Measurements from ENCODE around the gene WDR74. TPM values are rescaled to one million over a fixed set of nuclear protein-coding genes. Genes with fewer than 3 reads are reported as not detected.

WDR74 gene
- total RNA-seq, 1 experiment from 2014 or later, result 115 TPM

GRCh38 chr11:62787005-62787759 lies 52.2 kb downstream of the WDR74 start, which contains the start of gene TMEM179B:
Gene TMEM179B, plus strand, starts transcription at chr11:62787402. Its CDS starts 30 bp downstream, at chr11:62787432.
- Mint-ChIP-seq H3K36me3 (ENCODE audit: insufficient read depth, unreplicated experiment) (peaks cover 74% of the 10 kb centered on the region), H3K27me3 (ENCODE audit: insufficient read depth, unreplicated experiment) (no peaks in the 10 kb centered on the region), H3K9me3 (ENCODE audit: unreplicated experiment) (no peaks in the 10 kb centered on the region), H3K27ac (ENCODE audit: low read depth, unreplicated experiment) (peak within 1 kb of the TSS; percentile 93), H3K4me1 (ENCODE audit: insufficient read depth, unreplicated experiment) (peaks cover 15% of the 10 kb centered on the region), H3K4me3 (ENCODE audit: unreplicated experiment) (peak within 1 kb of the TSS; percentile 90)
- ChIA-PET POLR2A (interaction anchor here (0.5 to 8.2 kb wide), 41 partner anchors 9 to 1636 kb away, joined by 3 to 163 read pairs (median 6); partner anchors contain the start of genes B3GAT3, C11orf98, CSKMT and EEF1G), CTCF (interaction anchor here (0.6 to 4.7 kb wide), 43 partner anchors 8 to 1436 kb away, joined by 3 to 47 read pairs (median 4); partner anchors contain the start of genes POLR2G, TAF6L, UQCC3 and ZBTB3)
- BruUV-seq (replicated peaks), result no TSS peak
- peak; percentile 40 for TF ChIP-seq CTCF (IDR thresholded peaks at IDR 0.05; ENCODE audit: unreplicated experiment)
- intact Hi-C loops (cut with micrococcal nuclease), result loop anchor here (1.0 to 5.0 kb wide), 3 partner anchors 54 to 95 kb away; partner anchors contain the start of gene SLC3A2
- DNase-seq (ENCODE audit: unreplicated experiment), result peak; percentile 98

- POLR2A ChIA-PET, result interaction anchor here (0.8 to 8.2 kb wide), 32 partner anchors 8 to 226 kb away, joined by 3 to 163 read pairs (median 10); partner anchors contain the start of genes B3GAT3, C11orf98, CSKMT and HNRNPUL2
- intact Hi-C loops (cut with micrococcal nuclease), result loop anchor here (1.0 to 5.0 kb wide), 5 partner anchors 15 to 96 kb away; partner anchors contain the start of genes SLC3A2 and TAF6L
- peak; percentile 87 for TF ChIP-seq CTCF (IDR thresholded peaks at IDR 0.05; ENCODE audit: unreplicated experiment)
- Mint-ChIP-seq H3K9me3 (ENCODE audit: unreplicated experiment) (no peaks in the 10 kb centered on the region), H3K36me3 (ENCODE audit: insufficient read depth, unreplicated experiment) (peaks cover 69% of the 10 kb centered on the region), H3K4me3 (ENCODE audit: unreplicated experiment) (peak overlapping the region; percentile 90), H3K27ac (ENCODE audit: low read depth, unreplicated experiment) (peak overlapping the region; percentile 93), H3K27me3 (ENCODE audit: insufficient read depth, unreplicated experiment) (no peaks in the 10 kb centered on the region), H3K4me1 (ENCODE audit: insufficient read depth, unreplicated experiment) (peaks cover 15% of the 10 kb centered on the region)
- peak; percentile 88 for DNase-seq (ENCODE audit: unreplicated experiment)
- CTCF ChIA-PET, result interaction anchor here (0.6 to 4.7 kb wide), 40 partner anchors 8 to 1317 kb away, joined by 3 to 47 read pairs (median 4); partner anchors contain the start of genes POLR2G, TAF6L and ZBTB3
- no TSS peak for BruUV-seq (replicated peaks)
Observed at GRCh38 chr11:62786318-62787004, 52.9 kb downstream of the WDR74 start.

Small RNAs within 50 kb of the gene (microRNA-seq; reads per million reads assigned to microRNA genes)
- gene MIR6514 (1.6 reads per million, percentile 10 among the genes with 10 or more reads in this experiment), gene MIR6748 (0.40 reads per million)

Other genes with a start within 250 kb of the WDR74 start
- gene TUT1, start 248.1 kb downstream of the WDR74 start, total RNA-seq (2022), result 26.0 and 28.3 TPM in 2 replicates
- gene MTA2, start 237.7 kb downstream of the WDR74 start, total RNA-seq (2022), result 139 and 176 TPM in 2 replicates
- gene EML3, start 226.8 kb downstream of the WDR74 start, total RNA-seq (2022), result 33.9 and 43.7 TPM in 2 replicates
- gene ROM1, start 226.3 kb downstream of the WDR74 start, total RNA-seq (2022), result 2.5 and 2.9 TPM in 2 replicates
- 40.1 and 42.4 TPM in 2 replicates for gene B3GAT3, start 217.6 kb downstream of the WDR74 start, total RNA-seq (2022)
- gene GANAB, start 193.0 kb downstream of the WDR74 start, total RNA-seq (2022), result 364 and 374 TPM in 2 replicates
- gene INTS5, start 186.3 kb downstream of the WDR74 start, total RNA-seq (2022), result 17.4 and 19.3 TPM in 2 replicates
- gene C11orf98, start 174.4 kb downstream of the WDR74 start, total RNA-seq (2022), result 81.2 and 91.6 TPM in 2 replicates
- 15.4 and 31.2 TPM in 2 replicates for gene CSKMT, start 174.3 kb downstream of the WDR74 start, total RNA-seq (2022)
- 11.6 and 13.8 TPM in 2 replicates for gene UQCC3, start 167.9 kb downstream of the WDR74 start, total RNA-seq (2022)
- gene LBHD1, start 167.3 kb downstream of the WDR74 start, total RNA-seq (2022), result 8.3 and 8.7 TPM in 2 replicates
- gene UBXN1, start 160.5 kb downstream of the WDR74 start, total RNA-seq (2022), result 146 and 153 TPM in 2 replicates
- 0.42 and 0.81 TPM in 2 replicates for gene LRRN4CL, start 150.1 kb downstream of the WDR74 start, total RNA-seq (2022)
- 33.1 and 46.6 TPM in 2 replicates for gene BSCL2, start 132.2 kb downstream of the WDR74 start, total RNA-seq (2022)
- not detected in 2 replicates for gene GNG3, start 131.9 kb downstream of the WDR74 start, total RNA-seq (2022)
- gene HNRNPUL2, start 112.1 kb downstream of the WDR74 start, total RNA-seq (2022), result 36.4 and 36.6 TPM in 2 replicates
- gene TTC9C, start 111.1 kb downstream of the WDR74 start, total RNA-seq (2022), result 27.3 and 31.9 TPM in 2 replicates
- gene ZBTB3, start 85.4 kb downstream of the WDR74 start, total RNA-seq (2022), result 7.1 and 11.6 TPM in 2 replicates
- gene POLR2G, start 78.0 kb downstream of the WDR74 start, total RNA-seq (2022), result 95.0 and 95.1 TPM in 2 replicates
- gene TAF6L, start 68.2 kb downstream of the WDR74 start, total RNA-seq (2022), result 11.6 and 12.0 TPM in 2 replicates
- gene TMEM179B, start 52.2 kb downstream of the WDR74 start, total RNA-seq (2022), result 45.1 and 47.8 TPM in 2 replicates
- gene TMEM223, start 47.6 kb downstream of the WDR74 start, total RNA-seq (2022), result 9.6 and 9.9 TPM in 2 replicates
- gene NXF1, start 34.1 kb downstream of the WDR74 start, total RNA-seq (2022), result 47.6 and 53.3 TPM in 2 replicates
- 71.8 and 72.0 TPM in 2 replicates for gene STX5, start 7.5 kb downstream of the WDR74 start, total RNA-seq (2022)
- not detected in 2 replicates for gene TEX54, start 6.7 kb downstream of the WDR74 start, total RNA-seq (2022)
- gene SLC3A2, start 41.3 kb upstream of the WDR74 start, total RNA-seq (2022), result 838 and 896 TPM in 2 replicates
- gene CHRM1, start 81.8 kb upstream of the WDR74 start, total RNA-seq (2022), result not detected in 2 replicates
- not detected in 2 replicates for gene SLC22A6, start 145.4 kb upstream of the WDR74 start, total RNA-seq (2022)
- gene SLC22A8, start 176.3 kb upstream of the WDR74 start, total RNA-seq (2022), result not detected in 2 replicates

All from MCF 10A (cell line).